Neuronal stem cell (in vitro differentiated cells): Measurements from ENCODE around the gene CABP7.

Experiments
- DNase-seq: peaks from one replicate; pipeline ENCODE4 v3.0.0-alpha.2; 2013; ENCODE audit warnings: low spot score
- H2AFZ ChIP-seq: one replicate; pipeline ENCODE4 v1.6.1; 2013; ENCODE audit warnings: mild to moderate bottlenecking, low read length, inconsistent platforms
- H2AK5ac ChIP-seq: 2 replicates; pipeline ENCODE4 v1.6.1; 2013; ENCODE audit warnings: low read depth, mild to moderate bottlenecking, inconsistent platforms, low read length, moderate library complexity, mixed read lengths
- H2BK120ac ChIP-seq: 2 replicates; pipeline ENCODE4 v1.6.1; 2013; ENCODE audit warnings: low read depth, mild to moderate bottlenecking, inconsistent platforms, low read length, moderate library complexity, mixed read lengths
- H2BK12ac ChIP-seq: one replicate; pipeline ENCODE4 v1.6.1; 2013; ENCODE audit warnings: low read length, inconsistent platforms
- H2BK15ac ChIP-seq: 2 replicates; pipeline ENCODE4 v1.6.1; 2013; ENCODE audit warnings: mild to moderate bottlenecking, low read length, inconsistent platforms, mixed read lengths
- H2BK5ac ChIP-seq: one replicate; pipeline ENCODE4 v1.6.1; 2013; ENCODE audit warnings: inconsistent platforms, mild to moderate bottlenecking, low read length, moderate library complexity
- H3K14ac ChIP-seq: one replicate; pipeline ENCODE4 v1.6.1; 2013; ENCODE audit warnings: low read length, inconsistent platforms
- H3K18ac ChIP-seq: 2 replicates; pipeline ENCODE4 v1.6.1; 2013; ENCODE audit warnings: low read length, inconsistent platforms
- H3K23ac ChIP-seq: 2 replicates; pipeline ENCODE4 v1.6.1; 2013; ENCODE audit warnings: low read depth, mild to moderate bottlenecking, mixed read lengths, low read length, inconsistent platforms; ENCODE audit not compliant: poor library complexity
- H3K27ac ChIP-seq: replicated peaks from 3 replicates; pipeline ENCODE4 v1.5.1; 2013; ENCODE audit warnings: low read length, inconsistent platforms
- H3K27me3 ChIP-seq, 3 experiments: 2 replicates each; pipeline ENCODE4 v1.6.1; 2013; ENCODE audit warnings: low read length in 3 of 3, mild to moderate bottlenecking in 2 of 3, inconsistent platforms in 1 of 3, low read depth in 1 of 3, mixed read lengths in 1 of 3, moderate library complexity in 1 of 3; ENCODE audit not compliant: control insufficient read depth in 3 of 3, insufficient read depth in 3 of 3
- H3K36me3 ChIP-seq, 2 donors: replicated peaks in 1 of 2; 2 replicates each; pipeline ENCODE4 v1.6.1; 2013; ENCODE audit warnings: low read length in 2 of 2; ENCODE audit not compliant: control insufficient read depth in 2 of 2, insufficient read depth in 2 of 2
- H3K4ac ChIP-seq: 2 replicates; pipeline ENCODE4 v1.6.1; 2013; ENCODE audit warnings: inconsistent platforms, mild to moderate bottlenecking, low read length, moderate library complexity
- H3K4me1 ChIP-seq, 2 donors: 1 replicate in 1 of 2; 2 replicates in 1 of 2; pipeline ENCODE4 v1.6.1; 2013; ENCODE audit warnings: low read length in 2 of 2, low read depth in 1 of 2; ENCODE audit not compliant: control insufficient read depth in 2 of 2, insufficient read depth in 1 of 2
- H3K4me2 ChIP-seq: one replicate; pipeline ENCODE4 v1.6.1; 2013; ENCODE audit warnings: mild to moderate bottlenecking, low read length, inconsistent platforms; ENCODE audit not compliant: insufficient read depth, poor library complexity, severe bottlenecking
- H3K4me3 ChIP-seq, 2 donors: 2 replicates each; pipeline ENCODE4 v1.5.1; 2013; ENCODE audit warnings: low read length in 2 of 2, mild to moderate bottlenecking in 2 of 2, inconsistent platforms in 1 of 2, moderate library complexity in 1 of 2
- H3K79me1 ChIP-seq: one replicate; pipeline ENCODE4 v1.6.1; 2013; ENCODE audit warnings: low read depth, mild to moderate bottlenecking, inconsistent platforms, low read length, moderate library complexity
- H3K9ac ChIP-seq: one replicate; pipeline ENCODE4 v1.6.1; 2013; ENCODE audit warnings: mild to moderate bottlenecking, low read depth, low read length, inconsistent platforms; ENCODE audit not compliant: poor library complexity
- H3K9me3 ChIP-seq, 2 donors: replicated peaks in 1 of 2; 2 replicates each; pipeline versions ENCODE3 to v1.6.1; 2013; ENCODE audit warnings: low read length in 2 of 2, mild to moderate bottlenecking in 2 of 2, inconsistent platforms in 1 of 2, low read depth in 1 of 2, mixed read lengths in 1 of 2, moderate library complexity in 1 of 2; ENCODE audit not compliant: control insufficient read depth in 2 of 2, insufficient read depth in 1 of 2
- H4K8ac ChIP-seq: one replicate; pipeline ENCODE4 v1.6.1; 2013; ENCODE audit warnings: low read depth, mild to moderate bottlenecking, inconsistent platforms, low read length, moderate library complexity
- H4K91ac ChIP-seq: one replicate; pipeline ENCODE4 v1.6.1; 2013; ENCODE audit warnings: low read length, low read depth, mild to moderate bottlenecking, inconsistent platforms; ENCODE audit not compliant: poor library complexity
- WGBS, 2 donors: extraction: QIAGEN DNeasy Blood & Tissue Kit; methylation state at CpG; one replicate each; pipeline ENCODE4 v1.1.7; 2013; ENCODE audit warnings: missing lambda C conversion rate in 2 of 2, mixed read lengths in 1 of 2; ENCODE audit not compliant: insufficient read length in 2 of 2, insufficient replicate concordance in 1 of 2; ENCODE audit errors: extremely low coverage in 2 of 2; 5-methylcytosine and 5-hydroxymethylcytosine counted together

Gene CABP7

GRCh38 chr22:29693161-29693560 is 26.6 kb upstream of the CABP7 start:
- no peak for DNase-seq
- Histone ChIP-seq H3K23ac (no peak overlapping the region), H4K91ac (no peak overlapping the region), H4K8ac (no peak overlapping the region), H3K36me3 (peaks cover 2 to 48% of the 10 kb centered on the region in 2 donors), H2BK120ac (no peak overlapping the region), H3K9ac (no peak overlapping the region), H3K18ac (no peak overlapping the region), H2BK12ac (no peak overlapping the region), H3K4me3 (no peak overlapping the region), H2AFZ (no peak overlapping the region), H3K4me1 (peaks cover 13 to 23% of the 10 kb centered on the region in 2 donors), H2BK5ac (no peak overlapping the region), H3K79me1 (no peaks in the 10 kb centered on the region), H3K27ac (no peak overlapping the region), H3K14ac (no peak overlapping the region), H3K9me3 (no peaks in the 10 kb centered on the region), H2AK5ac (no peak overlapping the region), H3K27me3 (no peaks in the 10 kb centered on the region), H3K4me2 (no peak overlapping the region), H2BK15ac (no peak overlapping the region), H3K4ac (no peak overlapping the region)
- no CpG with 5 or more reads among the region's 8 CpGs for WGBS, 2 donors

- Histone ChIP-seq H3K14ac (no peak overlapping the region), H3K9me3 (no peaks in the 10 kb centered on the region), H3K18ac (no peak overlapping the region), H2BK120ac (no peak overlapping the region), H4K8ac (no peak overlapping the region), H3K4ac (no peak overlapping the region), H3K27me3 (no peaks in the 10 kb centered on the region), H3K4me3 (no peak overlapping the region), H3K23ac (peak overlapping the region; percentile 16), H2AFZ (no peak overlapping the region), H3K36me3 (peaks cover 2 to 48% of the 10 kb centered on the region in 2 donors), H3K9ac (no peak overlapping the region), H2BK15ac (no peak overlapping the region), H3K27ac (no peak overlapping the region), H2BK5ac (no peak overlapping the region), H4K91ac (no peak overlapping the region), H3K4me2 (no peak overlapping the region), H2BK12ac (no peak overlapping the region), H3K79me1 (no peaks in the 10 kb centered on the region), H2AK5ac (no peak overlapping the region), H3K4me1 (peaks cover 13 to 23% of the 10 kb centered on the region in 2 donors)
- no peak for DNase-seq
- WGBS, 2 donors: no CpG with 5 or more reads among the region's 9 CpGs
Measured at GRCh38 chr22:29693671-29694070, 26.1 kb upstream of the CABP7 start.

DNA sequence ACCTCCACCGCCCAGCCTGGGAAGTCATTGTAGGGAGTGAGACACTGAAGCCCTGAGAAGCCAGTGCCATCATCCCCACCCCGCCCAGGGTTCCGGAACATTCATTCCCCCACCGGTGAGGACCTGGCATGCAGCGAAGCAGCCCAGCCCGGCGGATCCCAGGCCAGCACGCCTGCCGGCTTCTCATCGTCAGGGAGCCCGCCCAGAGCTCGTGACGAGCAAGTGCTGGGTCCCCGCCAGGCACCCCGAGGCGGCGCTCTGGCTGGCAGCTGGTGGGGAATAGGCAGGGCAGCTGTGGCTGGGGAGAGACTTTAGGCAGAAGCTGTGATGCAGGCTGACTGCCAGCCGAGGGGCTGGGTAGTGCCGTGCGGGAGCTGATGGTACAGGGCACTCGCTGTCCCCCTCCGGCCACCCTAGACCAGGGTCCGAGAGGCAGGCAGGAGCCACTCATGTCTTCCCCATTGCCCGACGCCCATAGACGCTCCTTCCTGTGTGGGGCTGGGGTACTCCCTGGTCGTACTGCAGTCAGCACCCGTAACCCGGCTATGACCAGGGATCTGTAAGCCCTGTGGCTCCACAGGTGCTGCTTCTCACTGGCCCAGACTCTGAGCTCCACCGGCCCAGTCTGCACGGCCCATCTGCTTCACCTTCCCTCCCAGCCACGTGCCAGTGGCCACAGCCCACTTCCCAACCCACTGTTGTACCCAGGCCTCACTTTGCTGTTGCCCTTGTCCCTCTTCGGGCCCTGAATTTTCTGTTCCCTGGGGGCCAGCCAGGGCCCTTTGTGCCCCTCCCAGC is 24.5 kb upstream of the CABP7 start:
- H3K9ac ChIP-seq: no peak overlapping the region
- H3K18ac ChIP-seq: peak overlapping the region; percentile 64
- H3K14ac ChIP-seq: no peak overlapping the region
- H3K27me3 ChIP-seq: no peaks in the 10 kb centered on the region
- peak overlapping the region; percentile 43 for H4K8ac ChIP-seq
- no peak overlapping the region for H3K4me2 ChIP-seq
- no peak overlapping the region for H3K27ac ChIP-seq
- no CpG with 5 or more reads among the region's 33 CpGs for WGBS, 2 donors
- DNase-seq: no peak
- H3K36me3 ChIP-seq: peaks cover 2 to 48% of the 10 kb centered on the region in 2 donors
- H2BK120ac ChIP-seq: no peak overlapping the region
- peaks cover under 1 to 11% of the 10 kb centered on the region in 2 donors for H3K4me1 ChIP-seq
- no peak overlapping the region for H2BK15ac ChIP-seq
- no peak overlapping the region for H3K4me3 ChIP-seq
- H3K9me3 ChIP-seq: no peaks in the 10 kb centered on the region
- H2AK5ac ChIP-seq: no peak overlapping the region
- no peak overlapping the region for H2BK12ac ChIP-seq
- no peak overlapping the region for H3K4ac ChIP-seq
- no peaks in the 10 kb centered on the region for H3K79me1 ChIP-seq
- H3K23ac ChIP-seq: no peak overlapping the region
- H2AFZ ChIP-seq: no peak overlapping the region
- H2BK5ac ChIP-seq: peak overlapping the region; percentile 82
- no peak overlapping the region for H4K91ac ChIP-seq

DNA sequence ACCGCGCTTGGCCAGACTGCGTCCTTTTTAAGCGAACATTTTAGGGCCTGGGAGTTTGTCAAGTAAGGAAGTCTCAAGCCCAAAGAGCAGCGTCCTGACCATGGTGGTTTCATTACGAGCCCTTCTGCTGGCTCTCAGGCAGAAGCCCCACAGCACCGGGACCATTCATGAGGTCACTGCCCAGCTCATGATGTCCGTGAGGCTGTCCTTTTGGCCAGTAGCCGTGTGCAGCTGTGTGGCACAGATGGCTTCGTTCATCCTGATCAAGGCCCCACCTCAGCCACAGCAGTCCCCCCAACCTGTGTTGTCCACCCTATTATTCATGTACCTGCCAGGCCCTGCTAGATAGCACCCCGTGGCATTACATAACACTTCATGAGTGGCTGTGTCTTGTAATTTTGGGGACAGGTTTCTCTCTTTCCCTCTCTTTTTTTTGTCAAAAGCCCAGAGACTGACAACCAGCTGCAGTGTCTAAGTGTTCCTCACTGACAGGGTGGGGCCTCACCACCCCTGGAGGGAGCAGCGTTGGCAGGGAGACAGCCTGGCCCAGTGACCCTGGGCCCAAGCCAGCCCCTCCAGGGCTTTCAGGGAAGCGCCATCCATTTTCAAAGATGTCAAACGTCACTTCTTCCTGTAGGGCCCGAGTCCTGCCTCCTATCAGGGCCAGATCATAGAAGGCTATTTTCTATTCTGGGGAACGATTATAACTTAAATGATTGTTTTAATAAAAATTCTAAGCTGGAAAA is 21.8 kb upstream of the CABP7 start:
- no peak overlapping the region for H2BK5ac ChIP-seq
- H3K9ac ChIP-seq: no peak overlapping the region
- no peaks in the 10 kb centered on the region for H3K79me1 ChIP-seq
- no CpG with 5 or more reads among the region's 16 CpGs for WGBS, 2 donors
- H3K4ac ChIP-seq: no peak overlapping the region
- H2BK12ac ChIP-seq: no peak overlapping the region
- no peak overlapping the region for H3K4me3 ChIP-seq
- H3K9me3 ChIP-seq: no peaks in the 10 kb centered on the region
- no peak overlapping the region for H4K91ac ChIP-seq
- H2AFZ ChIP-seq: no peak overlapping the region
- H3K27ac ChIP-seq: no peak overlapping the region
- peak overlapping the region; percentile 46 for H3K18ac ChIP-seq
- no peak overlapping the region for H2BK120ac ChIP-seq
- no peak overlapping the region for H3K23ac ChIP-seq
- H3K4me1 ChIP-seq: peaks cover 5 to 10% of the 10 kb centered on the region in 2 donors
- no peak for DNase-seq
- H3K4me2 ChIP-seq: no peak overlapping the region
- peaks cover 0 to 15% (median 6%) of the 10 kb centered on the region in 3 experiments for H3K27me3 ChIP-seq
- H2BK15ac ChIP-seq: no peak overlapping the region
- H3K36me3 ChIP-seq: peaks cover 2 to 38% of the 10 kb centered on the region in 2 donors
- H3K14ac ChIP-seq: no peak overlapping the region
- no peak overlapping the region for H4K8ac ChIP-seq
- no peak overlapping the region for H2AK5ac ChIP-seq
